ENCODE data around the gene BCAT1.

- TF ChIP-seq CTCF (IDR thresholded peaks at IDR 0.05) (no peak), EZH2 (IDR thresholded peaks at IDR 0.05; ENCODE audit: borderline replicate concordance, insufficient read depth, low read depth, low read length, poor library complexity, severe bottlenecking) (no peak)
Measured at GRCh38 chr12:24838531-24838950, 110.4 kb downstream of the BCAT1 start.

Data from B cell (primary cell).